Fibroblast of the aortic adventitia (primary cell): ENCODE results near the gene CFL2. TPM values are rescaled to one million over a fixed set of nuclear protein-coding genes. Genes with fewer than 3 reads are reported as not detected.

Source experiments
- DNase-seq: peaks from one replicate; pipeline ENCODE4 v3.0.0-alpha.2; 2010; ENCODE audit warnings: low read depth
- H3K4me3 ChIP-seq: 2 replicates; pipeline ENCODE4 v1.5.1; 2011; ENCODE audit warnings: low read depth, mild to moderate bottlenecking, control low read depth, low read length, moderate library complexity
- CTCF ChIP-seq: IDR thresholded peaks from 2 replicates; pipeline ENCODE4 v1.5.1; 2011; ENCODE audit warnings: mild to moderate bottlenecking, low read length, control low read depth, inconsistent platforms; ENCODE audit not compliant: insufficient read depth
- total RNA-seq: library from RNA; depleted of rRNA; stranded (reverse); fragments of >200 nt; gene quantifications from 2 replicates; pipeline ENCODE4 v1.2.3, GENCODE V29; 2012; ENCODE audit warnings: low replicate concordance

CFL2 gene
- total RNA-seq, 1 donor, result 107 TPM

- H3K4me3 ChIP-seq, result peak overlapping the region; percentile 0
- TF ChIP-seq CTCF, result no peak
- peak; percentile 38 for DNase-seq
Observed at GRCh38 chr14:34711796-34712712, 2.3 kb downstream of the CFL2 start.

GRCh38 chr14:34711169-34711568 is 3.2 kb downstream of the CFL2 start:
- H3K4me3 ChIP-seq, result no peak overlapping the region
- no peak for TF ChIP-seq CTCF
- peak; percentile 77 for DNase-seq

GRCh38 chr14:34710744-34711143 is 3.6 kb downstream of the CFL2 start:
- DNase-seq, result peak; percentile 60
- TF ChIP-seq CTCF, result no peak
- H3K4me3 ChIP-seq, result no peak overlapping the region

GRCh38 chr14:34710006-34710405 is 4.4 kb downstream of the CFL2 start:
- DNase-seq, result peak; percentile 19
- no peak for TF ChIP-seq CTCF
- H3K4me3 ChIP-seq, result no peak overlapping the region

- TF ChIP-seq CTCF, result no peak
- no peak for DNase-seq
- H3K4me3 ChIP-seq, result no peak overlapping the region
Observed at GRCh38 chr14:34707722-34708121, 6.7 kb downstream of the CFL2 start.

GRCh38 chr14:34701808-34702207 is 12.6 kb downstream of the CFL2 start:
- no peak for TF ChIP-seq CTCF
- no peak for DNase-seq
- H3K4me3 ChIP-seq, result no peak overlapping the region
